Endothelial cell of umbilical vein (primary cell): ENCODE measurements around the gene CXCL17.

Source experiments
- EZH2 ChIP-seq: IDR thresholded peaks from 2 replicates; pipeline ENCODE4 v1.6.1; 2012; ENCODE audit warnings: borderline replicate concordance, low read depth, mild to moderate bottlenecking, moderate library complexity, low read length, inconsistent platforms; ENCODE audit not compliant: severe bottlenecking
- FOS ChIP-seq: IDR thresholded peaks from 2 replicates; pipeline ENCODE4 v1.6.1; 2011; ENCODE audit warnings: mild to moderate bottlenecking, low read length, moderate library complexity, borderline replicate concordance; ENCODE audit not compliant: insufficient read depth
- GATA2 ChIP-seq: IDR thresholded peaks from 2 replicates; pipeline ENCODE4 v1.7.0; 2011; ENCODE audit warnings: low read depth, mild to moderate bottlenecking, moderate library complexity, mixed read lengths, low read length; ENCODE audit not compliant: insufficient read length, insufficient read depth
- JUN ChIP-seq: IDR thresholded peaks from 2 replicates; pipeline ENCODE4 v1.6.1; 2011; ENCODE audit warnings: borderline replicate concordance, low read depth; ENCODE audit not compliant: insufficient read length, insufficient read depth
- MYC ChIP-seq: IDR thresholded peaks from one replicate; pipeline ENCODE4 v1.6.1; 2011; ENCODE audit warnings: mild to moderate bottlenecking, low read depth, low read length
- POLR2A ChIP-seq: IDR thresholded peaks from 2 replicates; pipeline ENCODE4 v1.6.1; 2012; ENCODE audit warnings: low read depth, mild to moderate bottlenecking, control low read depth, low read length
- POLR2AphosphoS5 ChIP-seq: IDR thresholded peaks from 2 replicates; pipeline ENCODE4 v1.6.1; 2012; ENCODE audit warnings: low read depth, mild to moderate bottlenecking, control low read depth, low read length, moderate library complexity; ENCODE audit not compliant: insufficient read depth
- TF ChIP-seq, protein P1 (sequence below), 2 donors: IDR thresholded peaks; 1 replicate in 1 of 2; 2 replicates in 1 of 2; pipeline ENCODE4 v1.5.1; 2011; ENCODE audit warnings: low read length in 2 of 2, mild to moderate bottlenecking in 2 of 2, moderate library complexity in 2 of 2, control low read depth in 1 of 2, inconsistent platforms in 1 of 2, low read depth in 1 of 2; ENCODE audit not compliant: insufficient read depth in 1 of 2; ENCODE audit errors: extremely low read depth in 1 of 2
- TF ChIP-seq, protein P2 (sequence below): IDR thresholded peaks from 2 replicates; pipeline ENCODE4 v1.6.1; 2011; ENCODE audit not compliant: insufficient read depth, insufficient read length

DNA sequence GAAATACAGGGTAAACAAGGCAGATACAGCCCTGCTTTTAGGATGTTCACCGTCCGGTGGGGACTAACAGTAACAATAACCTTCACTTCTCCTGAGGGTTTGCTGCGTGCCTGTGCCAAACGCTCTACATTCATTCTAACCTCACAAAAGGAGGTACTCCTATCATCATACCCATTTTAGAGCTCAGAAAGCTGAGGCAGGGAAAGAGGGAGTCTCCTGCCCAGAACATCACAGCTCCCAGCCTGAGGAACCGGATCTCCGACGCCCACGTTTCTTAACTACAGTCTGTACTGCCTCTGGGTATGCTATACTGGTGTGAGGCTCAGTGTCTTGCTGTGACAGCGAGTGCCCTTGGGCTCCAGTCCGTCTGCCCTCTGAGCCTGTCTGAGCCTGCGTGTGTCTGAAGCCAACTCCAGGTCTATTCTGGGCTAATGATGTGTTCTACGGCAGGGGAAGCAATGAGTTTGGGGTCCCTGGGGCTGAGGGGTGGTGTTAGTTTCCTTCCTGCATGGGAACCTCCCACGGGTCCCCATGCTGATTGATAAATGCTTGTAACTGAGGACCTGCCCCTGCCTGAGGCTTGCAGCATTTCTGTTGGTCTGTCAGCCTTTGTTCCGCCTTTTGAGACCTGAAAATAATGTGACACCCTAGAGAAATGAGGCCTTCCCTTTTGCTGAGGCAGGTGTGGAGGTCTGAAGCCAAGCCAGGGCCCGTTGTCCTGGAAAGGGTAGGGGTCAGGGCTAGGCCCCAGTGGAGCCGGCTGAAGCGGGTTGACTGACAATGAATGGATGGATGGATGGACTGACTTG is 20.4 kb downstream of the CXCL17 start:
- TF ChIP-seq GATA2 (no peak), POLR2AphosphoS5 (no peak), EZH2 (no peak), POLR2A (no peak), FOS (no peak), MYC (no peak), JUN (no peak)
- TF ChIP-seq, protein P1, sequence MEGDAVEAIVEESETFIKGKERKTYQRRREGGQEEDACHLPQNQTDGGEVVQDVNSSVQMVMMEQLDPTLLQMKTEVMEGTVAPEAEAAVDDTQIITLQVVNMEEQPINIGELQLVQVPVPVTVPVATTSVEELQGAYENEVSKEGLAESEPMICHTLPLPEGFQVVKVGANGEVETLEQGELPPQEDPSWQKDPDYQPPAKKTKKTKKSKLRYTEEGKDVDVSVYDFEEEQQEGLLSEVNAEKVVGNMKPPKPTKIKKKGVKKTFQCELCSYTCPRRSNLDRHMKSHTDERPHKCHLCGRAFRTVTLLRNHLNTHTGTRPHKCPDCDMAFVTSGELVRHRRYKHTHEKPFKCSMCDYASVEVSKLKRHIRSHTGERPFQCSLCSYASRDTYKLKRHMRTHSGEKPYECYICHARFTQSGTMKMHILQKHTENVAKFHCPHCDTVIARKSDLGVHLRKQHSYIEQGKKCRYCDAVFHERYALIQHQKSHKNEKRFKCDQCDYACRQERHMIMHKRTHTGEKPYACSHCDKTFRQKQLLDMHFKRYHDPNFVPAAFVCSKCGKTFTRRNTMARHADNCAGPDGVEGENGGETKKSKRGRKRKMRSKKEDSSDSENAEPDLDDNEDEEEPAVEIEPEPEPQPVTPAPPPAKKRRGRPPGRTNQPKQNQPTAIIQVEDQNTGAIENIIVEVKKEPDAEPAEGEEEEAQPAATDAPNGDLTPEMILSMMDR (IDR thresholded peaks at IDR 0.05; ENCODE audit: extremely low read depth in 1 of 2, insufficient read depth in 1 of 2, low read depth in 1 of 2, low read length in 2 of 2) = no peak
- TF ChIP-seq, protein P2, sequence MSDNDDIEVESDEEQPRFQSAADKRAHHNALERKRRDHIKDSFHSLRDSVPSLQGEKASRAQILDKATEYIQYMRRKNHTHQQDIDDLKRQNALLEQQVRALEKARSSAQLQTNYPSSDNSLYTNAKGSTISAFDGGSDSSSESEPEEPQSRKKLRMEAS = no peak
